DND-41 (cell line): Measurements from ENCODE around the gene KRT12.

ENCODE experiments used
- ATAC-seq: fragments of 200-7000 bp; cut with Tn5 transposase; 3 replicates; pipeline ENCODE4 v1.9.1; 2021; ENCODE audit warnings: low read depth; ENCODE audit not compliant: insufficient read depth
- DNase-seq: peaks from one replicate; pipeline ENCODE4 v3.0.0-alpha.2; 2020
- H2AFZ ChIP-seq: 2 replicates; pipeline ENCODE4 v1.6.0; 2012; ENCODE audit warnings: low read depth, low read length
- H3K27ac ChIP-seq: 2 replicates; pipeline ENCODE4 v1.5.1; 2012; ENCODE audit warnings: low read length, inconsistent platforms
- H3K27me3 ChIP-seq: fragments of 200-600 bp; sonication (generic); 2 replicates; pipeline ENCODE4 v1.6.0; 2012; ENCODE audit warnings: low read length, mild to moderate bottlenecking, inconsistent platforms; ENCODE audit not compliant: insufficient read depth, poor library complexity
- H3K36me3 ChIP-seq: 2 replicates; pipeline ENCODE4 v1.5.1; 2012; ENCODE audit warnings: low read length, inconsistent platforms; ENCODE audit not compliant: insufficient read depth
- H3K4me1 ChIP-seq: 2 replicates; pipeline ENCODE4 v1.5.1; 2012; ENCODE audit warnings: mild to moderate bottlenecking, low read length; ENCODE audit not compliant: insufficient read depth
- H3K4me2 ChIP-seq: 2 replicates; pipeline ENCODE4 v1.6.0; 2012; ENCODE audit warnings: mild to moderate bottlenecking, moderate library complexity, low read length, inconsistent platforms; ENCODE audit not compliant: insufficient read depth
- H3K4me3 ChIP-seq, 2 experiments: fragments of 200-600 bp in 1 of 2; shearing (Covaris generic) in 1 of 2; 2 replicates each; pipeline ENCODE4 v1.5.1; 2012 to 2016; ENCODE audit warnings: inconsistent platforms in 2 of 2, low read length in 2 of 2, mild to moderate bottlenecking in 2 of 2, low read depth in 1 of 2, moderate library complexity in 1 of 2
- H3K79me2 ChIP-seq: 2 replicates; pipeline ENCODE4 v1.6.0; 2012; ENCODE audit warnings: low read length, inconsistent platforms; ENCODE audit not compliant: insufficient read depth
- H3K9ac ChIP-seq: 2 replicates; pipeline ENCODE4 v1.6.0; 2012; ENCODE audit warnings: low read depth, mild to moderate bottlenecking, inconsistent platforms, low read length, moderate library complexity
- H3K9me3 ChIP-seq: 2 replicates; pipeline ENCODE4 v1.5.1; 2012; ENCODE audit warnings: low read length, moderate library complexity, mild to moderate bottlenecking, inconsistent platforms; ENCODE audit not compliant: insufficient read depth, severe bottlenecking
- H4K20me1 ChIP-seq: 2 replicates; pipeline ENCODE4 v1.6.0; 2012; ENCODE audit warnings: low read length; ENCODE audit not compliant: insufficient read depth
- EZH2 ChIP-seq: IDR thresholded peaks from 3 replicates; pipeline ENCODE4 v1.6.1; 2012; ENCODE audit warnings: borderline replicate concordance, low read depth, mild to moderate bottlenecking, moderate library complexity, low read length, inconsistent platforms; ENCODE audit not compliant: severe bottlenecking
- TF ChIP-seq, protein P1 (sequence below): IDR thresholded peaks from 2 replicates; pipeline ENCODE4 v1.5.1; 2012; ENCODE audit warnings: borderline replicate concordance, low read length, moderate library complexity, mild to moderate bottlenecking; ENCODE audit not compliant: poor library complexity, severe bottlenecking; ENCODE audit errors: extremely low read depth

KRT12 gene

GRCh38 chr17:40849723-40850122, 17.3 kb downstream of the KRT12 start:
- no peak for TF ChIP-seq EZH2
- TF ChIP-seq, protein P1, sequence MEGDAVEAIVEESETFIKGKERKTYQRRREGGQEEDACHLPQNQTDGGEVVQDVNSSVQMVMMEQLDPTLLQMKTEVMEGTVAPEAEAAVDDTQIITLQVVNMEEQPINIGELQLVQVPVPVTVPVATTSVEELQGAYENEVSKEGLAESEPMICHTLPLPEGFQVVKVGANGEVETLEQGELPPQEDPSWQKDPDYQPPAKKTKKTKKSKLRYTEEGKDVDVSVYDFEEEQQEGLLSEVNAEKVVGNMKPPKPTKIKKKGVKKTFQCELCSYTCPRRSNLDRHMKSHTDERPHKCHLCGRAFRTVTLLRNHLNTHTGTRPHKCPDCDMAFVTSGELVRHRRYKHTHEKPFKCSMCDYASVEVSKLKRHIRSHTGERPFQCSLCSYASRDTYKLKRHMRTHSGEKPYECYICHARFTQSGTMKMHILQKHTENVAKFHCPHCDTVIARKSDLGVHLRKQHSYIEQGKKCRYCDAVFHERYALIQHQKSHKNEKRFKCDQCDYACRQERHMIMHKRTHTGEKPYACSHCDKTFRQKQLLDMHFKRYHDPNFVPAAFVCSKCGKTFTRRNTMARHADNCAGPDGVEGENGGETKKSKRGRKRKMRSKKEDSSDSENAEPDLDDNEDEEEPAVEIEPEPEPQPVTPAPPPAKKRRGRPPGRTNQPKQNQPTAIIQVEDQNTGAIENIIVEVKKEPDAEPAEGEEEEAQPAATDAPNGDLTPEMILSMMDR = no peak
- H3K4me2 ChIP-seq = no peak overlapping the region
- no peak overlapping the region for H2AFZ ChIP-seq
- no peaks in the 10 kb centered on the region for H3K79me2 ChIP-seq
- H3K9me3 ChIP-seq = no peaks in the 10 kb centered on the region
- DNase-seq (no peak), ATAC-seq (no peak)
- no peaks in the 10 kb centered on the region for H4K20me1 ChIP-seq
- no peaks in the 10 kb centered on the region for H3K36me3 ChIP-seq
- no peak overlapping the region for H3K27ac ChIP-seq
- H3K27me3 ChIP-seq = peaks cover 8% of the 10 kb centered on the region
- no peak overlapping the region for H3K9ac ChIP-seq
- H3K4me3 ChIP-seq = no peak overlapping the region
- H3K4me1 ChIP-seq = no peaks in the 10 kb centered on the region

DNA sequence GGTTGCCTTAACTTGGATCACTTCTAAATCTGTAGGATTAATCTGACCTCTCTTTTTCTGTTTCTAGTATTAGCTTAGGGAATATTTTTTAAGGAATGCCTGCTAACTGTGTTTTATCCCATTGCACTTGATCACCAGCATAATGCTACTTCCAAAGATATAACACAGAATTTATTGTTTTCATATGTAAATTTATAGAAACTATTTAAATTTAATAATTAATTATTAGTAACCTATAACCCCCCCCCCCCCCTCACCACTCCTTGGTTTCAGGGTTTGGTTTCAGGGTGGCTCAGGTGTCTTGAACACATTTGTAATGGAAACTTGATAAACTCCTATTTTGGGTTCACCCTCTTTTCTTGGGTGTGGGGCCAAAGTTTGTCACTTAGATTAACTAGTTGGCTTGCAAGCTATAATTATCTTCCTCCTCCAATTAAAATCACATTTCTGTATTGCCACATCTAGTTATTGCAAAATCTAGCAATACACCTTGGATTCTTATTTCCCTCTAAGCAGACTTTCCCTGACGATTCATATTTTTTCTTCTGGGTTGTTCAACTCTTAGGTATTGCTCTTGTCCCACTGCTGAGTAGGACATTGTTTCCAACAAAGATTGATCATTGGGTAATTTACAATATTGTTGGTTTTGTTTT, 18.3 kb downstream of the KRT12 start:
- H3K4me2 ChIP-seq = no peak overlapping the region
- H3K79me2 ChIP-seq = no peaks in the 10 kb centered on the region
- DNase-seq (no peak), ATAC-seq (no peak)
- H3K27ac ChIP-seq = no peak overlapping the region
- no peak overlapping the region for H3K4me3 ChIP-seq
- peaks cover 7% of the 10 kb centered on the region for H3K27me3 ChIP-seq
- no peak overlapping the region for H2AFZ ChIP-seq
- no peaks in the 10 kb centered on the region for H4K20me1 ChIP-seq
- no peaks in the 10 kb centered on the region for H3K36me3 ChIP-seq
- H3K9me3 ChIP-seq = no peaks in the 10 kb centered on the region
- H3K4me1 ChIP-seq = no peaks in the 10 kb centered on the region
- H3K9ac ChIP-seq = no peak overlapping the region
- TF ChIP-seq, protein P1 = no peak
- TF ChIP-seq EZH2 = no peak

DNA sequence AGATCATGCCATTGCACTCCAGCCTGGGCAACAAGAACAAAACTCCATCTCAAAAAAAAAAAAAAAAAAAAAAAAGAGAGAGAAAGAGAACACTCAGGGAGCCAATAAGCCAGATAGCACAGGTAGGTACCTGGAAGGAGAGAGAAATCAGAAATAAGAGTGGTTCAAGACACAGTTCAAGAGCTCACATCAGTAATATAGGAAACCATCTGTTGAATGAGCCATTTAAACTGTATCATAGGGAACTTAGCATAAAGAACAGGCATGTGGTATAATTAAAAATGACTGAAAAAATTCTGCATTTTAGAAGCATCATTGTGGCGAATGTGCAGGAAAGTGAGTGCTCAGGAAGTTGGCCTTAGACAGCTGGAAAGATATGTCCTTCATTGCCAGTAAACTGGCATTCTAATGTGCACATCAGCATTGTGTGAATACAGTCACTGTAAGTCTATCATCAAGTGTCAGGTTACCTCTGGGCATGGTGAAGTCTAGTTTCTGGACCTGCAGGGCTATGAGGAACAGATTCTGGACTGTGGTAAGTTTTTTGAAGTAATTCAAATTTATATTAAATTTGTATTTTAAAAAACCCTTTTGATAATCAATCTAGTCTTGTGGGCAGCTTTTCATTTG, 20.4 kb downstream of the KRT12 start:
- H3K9ac ChIP-seq = no peak overlapping the region
- no peak for DNase-seq
- no peaks in the 10 kb centered on the region for H3K4me1 ChIP-seq
- no peaks in the 10 kb centered on the region for H3K9me3 ChIP-seq
- no peaks in the 10 kb centered on the region for H3K79me2 ChIP-seq
- H3K27ac ChIP-seq = no peak overlapping the region
- H3K4me2 ChIP-seq = no peak overlapping the region
- no peak overlapping the region for H2AFZ ChIP-seq
- H3K4me3 ChIP-seq = no peak overlapping the region
- H3K27me3 ChIP-seq = no peaks in the 10 kb centered on the region
- H3K36me3 ChIP-seq = no peaks in the 10 kb centered on the region
- no peak for TF ChIP-seq EZH2
- ATAC-seq = no peak
- H4K20me1 ChIP-seq = no peaks in the 10 kb centered on the region

GRCh38 chr17:40844671-40845107, 22.3 kb downstream of the KRT12 start:
- TF ChIP-seq EZH2 = no peak
- TF ChIP-seq, protein P1 = no peak
- Histone ChIP-seq H3K79me2 (no peaks in the 10 kb centered on the region), H3K4me3 (no peak overlapping the region), H3K27ac (no peak overlapping the region), H3K27me3 (no peaks in the 10 kb centered on the region), H4K20me1 (no peaks in the 10 kb centered on the region), H3K4me1 (no peaks in the 10 kb centered on the region), H3K9ac (no peak overlapping the region), H3K36me3 (no peaks in the 10 kb centered on the region), H3K9me3 (no peaks in the 10 kb centered on the region), H3K4me2 (no peak overlapping the region), H2AFZ (no peak overlapping the region)
- DNase-seq (no peak), ATAC-seq (no peak)
